HG03108 (cell line): Measurements from ENCODE around the gene SERPINB13.
A peak's percentile ranks its signal among the peaks of the same experiment; 100 is the strongest.

Experiments
- ATAC-seq: cut with Tn5 transposase; IDR thresholded peaks from one replicate; pipeline ENCODE4 v1.9.1; 2021; ENCODE audit warnings: moderate library complexity; ENCODE audit not compliant: unreplicated experiment

SERPINB13 gene

GRCh38 chr18:63586966-63587365, at the start of gene SERPINB13:
Gene SERPINB13 (plus strand): TSS chr18:63587343. CDS start chr18:63588668, 1,325 bp downstream.
- ATAC-seq: no peak

GRCh38 chr18:63539904-63540510, 47.1 kb upstream of the SERPINB13 start:
- ATAC-seq: no peak

GRCh38 chr18:63542069-63542468, 45.1 kb upstream of the SERPINB13 start, which contains the start of gene SERPINB12:
Gene SERPINB12 (plus strand): TSS chr18:63542369. CDS start chr18:63556160, 13,791 bp downstream.
- no peak for ATAC-seq

GRCh38 chr18:63544017-63544416, 43.1 kb upstream of the SERPINB13 start:
- no peak for ATAC-seq

- ATAC-seq: no peak
Observed at GRCh38 chr18:63545000-63545399, 42.1 kb upstream of the SERPINB13 start.

GRCh38 chr18:63550068-63550467, 37.1 kb upstream of the SERPINB13 start:
- no peak for ATAC-seq

- ATAC-seq: no peak
Observed at GRCh38 chr18:63551769-63552168, 35.4 kb upstream of the SERPINB13 start.

- no peak for ATAC-seq
Observed at GRCh38 chr18:63552581-63552980, 34.6 kb upstream of the SERPINB13 start.

GRCh38 chr18:63553081-63553480, 34.1 kb upstream of the SERPINB13 start:
- ATAC-seq: no peak

- ATAC-seq: no peak
Observed at GRCh38 chr18:63559567-63560491, 27.3 kb upstream of the SERPINB13 start.

GRCh38 chr18:63562284-63562683, 24.9 kb upstream of the SERPINB13 start:
- ATAC-seq: peak; percentile 74

GRCh38 chr18:63564021-63564420, 23.1 kb upstream of the SERPINB13 start:
- ATAC-seq: no peak

- ATAC-seq: no peak
Observed at GRCh38 chr18:63564561-63564960, 22.6 kb upstream of the SERPINB13 start.

- ATAC-seq: no peak
Observed at GRCh38 chr18:63567276-63567675, 19.9 kb upstream of the SERPINB13 start.

- ATAC-seq: no peak
Observed at GRCh38 chr18:63567825-63568224, 19.3 kb upstream of the SERPINB13 start.

GRCh38 chr18:63570721-63571120, 16.4 kb upstream of the SERPINB13 start:
- no peak for ATAC-seq

GRCh38 chr18:63575681-63576080, 11.5 kb upstream of the SERPINB13 start:
- ATAC-seq: no peak

- no peak for ATAC-seq
Observed at GRCh38 chr18:63578357-63578958, 8.7 kb upstream of the SERPINB13 start.

- ATAC-seq: no peak
Observed at GRCh38 chr18:63579616-63580015, 7.5 kb upstream of the SERPINB13 start.

- no peak for ATAC-seq
Observed at GRCh38 chr18:63585988-63586387, 1.2 kb upstream of the SERPINB13 start.

GRCh38 chr18:63586431-63586830, 712 bp upstream of the SERPINB13 start:
- ATAC-seq: no peak

- ATAC-seq: no peak
Observed at GRCh38 chr18:63588909-63589308, 1.8 kb downstream of the SERPINB13 start.
